ENCODE data around the gene KCNS1.

GRCh38 chr20:45118028-45118427 lies 17.1 kb upstream of the KCNS1 start:
- TF ChIP-seq CTCF (IDR thresholded peaks at IDR 0.05) (no peak), POLR2A (IDR thresholded peaks at IDR 0.05) (no peak), POLR2AphosphoS5 (IDR thresholded peaks at IDR 0.05) (no peak), EP300 (IDR thresholded peaks at IDR 0.05) (no peak)

Data from suprapubic skin (tissue), 4 donors.